NOMO-1 (cell line): ENCODE measurements around the gene SPATA9.
A peak's percentile ranks its signal among the peaks of the same experiment; 100 is the strongest.
"Not testable (repeated sequence)": the region's sequence is repeated elsewhere in the genome, so short reads cannot be mapped to it uniquely, and the experiment has no call there.

Experiments used
- DNase-seq, 2 experiments: peaks; one replicate each; lab custom pipeline; 2025; ENCODE audit not compliant: unreplicated experiment in 2 of 2; lab: John Stamatoyannopoulos, UW

SPATA9 gene

GRCh38 chr5:95717439-95717838 lies 34.6 kb upstream of the SPATA9 start:
- DNase-seq = no peak

GRCh38 chr5:95715799-95716461 lies 33.1 kb upstream of the SPATA9 start:
- DNase-seq = no peak

GRCh38 chr5:95713960-95714710 lies 31.3 kb upstream of the SPATA9 start:
- DNase-seq = peak; percentile 10 to 28

- not testable (repeated sequence) for DNase-seq
Measured at GRCh38 chr5:95713246-95713645, 30.5 kb upstream of the SPATA9 start.

- no peak for DNase-seq
Measured at GRCh38 chr5:95712347-95712958, 29.7 kb upstream of the SPATA9 start.

- DNase-seq = no peak
Measured at GRCh38 chr5:95711501-95712346, 28.9 kb upstream of the SPATA9 start.

- DNase-seq = not testable (repeated sequence)
Measured at GRCh38 chr5:95710651-95711500, 28.1 kb upstream of the SPATA9 start.

GRCh38 chr5:95709967-95710650 lies 27.3 kb upstream of the SPATA9 start:
- no peak for DNase-seq

GRCh38 chr5:95708876-95709275 lies 26.1 kb upstream of the SPATA9 start:
- DNase-seq = no peak

GRCh38 chr5:95707534-95708188 lies 24.9 kb upstream of the SPATA9 start:
- not testable (repeated sequence) for DNase-seq

- DNase-seq = no peak
Measured at GRCh38 chr5:95707055-95707454, 24.3 kb upstream of the SPATA9 start.

- DNase-seq = not testable (repeated sequence)
Measured at GRCh38 chr5:95706196-95706595, 23.4 kb upstream of the SPATA9 start.

- no peak for DNase-seq
Measured at GRCh38 chr5:95704150-95704549, 21.4 kb upstream of the SPATA9 start.

GRCh38 chr5:95701074-95701473 lies 18.3 kb upstream of the SPATA9 start:
- DNase-seq = no peak

GRCh38 chr5:95699337-95699736 lies 16.5 kb upstream of the SPATA9 start:
- DNase-seq = no peak

GRCh38 chr5:95697781-95698681 lies 15.2 kb upstream of the SPATA9 start:
- no peak for DNase-seq

GRCh38 chr5:95690333-95690732 lies 7.5 kb upstream of the SPATA9 start:
- DNase-seq = no peak

GRCh38 chr5:95689680-95690079 lies 6.9 kb upstream of the SPATA9 start:
- no peak for DNase-seq
